Activated CD8-positive, alpha-beta memory T cell treated with anti-CD3 and anti-CD28 coated beads, Interleukin-2, amount 10 ng/mL, durations not matched to agents 7 days and 5 days (primary cell): ENCODE results near the gene MTMR6. TPM values are rescaled to one million over a fixed set of nuclear protein-coding genes. Genes with fewer than 3 reads are reported as not detected.

Experiments used
- ATAC-seq: fragments of 150-1000 bp; cut with Tn5 transposase; one replicate; pipeline ENCODE4 v1.10.0; 2021; ENCODE audit warnings: moderate library complexity
- CTCF ChIA-PET: fragments of 350-600 bp; sonication (Branson Sonifier 250); formaldehyde crosslinking; loops from one replicate; lab custom pipeline; 2021; ENCODE audit warnings: antibody characterized with exemption; lab: Charles Lee
- DNase-seq: peaks from one replicate; pipeline ENCODE4 v3.0.0-alpha.2; 2020
- H3K27ac Mint-ChIP-seq: one replicate; pipeline ENCODE4 v1.8.0; 2021; ENCODE audit warnings: mild to moderate bottlenecking, mixed read lengths
- H3K27me3 Mint-ChIP-seq: one replicate; pipeline ENCODE4 v1.8.0; 2021; ENCODE audit warnings: mixed read lengths
- H3K36me3 Mint-ChIP-seq: one replicate; pipeline ENCODE4 v1.8.0; 2021; ENCODE audit warnings: mild to moderate bottlenecking, mixed read lengths
- H3K4me1 Mint-ChIP-seq: one replicate; pipeline ENCODE4 v1.8.0; 2021; ENCODE audit warnings: mixed read lengths
- H3K4me3 Mint-ChIP-seq: one replicate; pipeline ENCODE4 v1.8.0; 2021; ENCODE audit warnings: mild to moderate bottlenecking, moderate library complexity, mixed read lengths
- H3K9me3 Mint-ChIP-seq: one replicate; pipeline ENCODE4 v1.8.0; 2022; ENCODE audit warnings: low read depth, mixed read lengths
- total RNA-seq, 2 experiments: library from RNA; stranded (reverse); gene quantifications; one replicate each; pipeline ENCODE4 v1.2.3, GENCODE V29; 2021

The MTMR6 gene
- total RNA-seq, 2 experiments from 2014 or later: 17.2 to 21.7 TPM

DNA sequence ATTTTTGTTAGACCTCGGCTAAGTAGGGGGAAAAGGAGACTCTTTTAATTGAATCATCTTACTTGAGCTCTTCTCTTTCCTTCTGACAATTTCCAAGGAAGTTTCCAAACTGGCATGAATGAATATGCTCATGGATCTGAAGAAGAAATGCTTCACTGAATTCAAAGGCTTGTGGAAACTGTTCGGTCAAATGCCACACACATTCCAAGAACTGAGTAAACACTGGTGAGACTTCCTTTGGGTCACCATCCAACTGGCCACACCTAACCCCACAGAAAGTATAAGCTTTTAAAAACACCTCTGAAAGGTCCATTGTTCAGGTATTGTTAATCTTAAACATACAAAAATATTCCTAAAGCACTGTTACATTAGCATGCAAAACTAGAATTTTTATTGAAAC, 33.6 kb downstream of the MTMR6 start:
- no peaks in the 10 kb centered on the region for H3K4me1 Mint-ChIP-seq
- H3K4me3 Mint-ChIP-seq: no peak overlapping the region
- no peak overlapping the region for H3K27ac Mint-ChIP-seq
- no peaks in the 10 kb centered on the region for H3K27me3 Mint-ChIP-seq
- H3K36me3 Mint-ChIP-seq: peaks cover 30% of the 10 kb centered on the region
- CTCF ChIA-PET: interaction anchor here (0.6 kb wide), 1 partner anchor 154 kb away, joined by 4 read pairs; no protein-coding TSS in a partner anchor
- no peaks in the 10 kb centered on the region for H3K9me3 Mint-ChIP-seq
- DNase-seq (no peak), ATAC-seq (no peak)

DNA sequence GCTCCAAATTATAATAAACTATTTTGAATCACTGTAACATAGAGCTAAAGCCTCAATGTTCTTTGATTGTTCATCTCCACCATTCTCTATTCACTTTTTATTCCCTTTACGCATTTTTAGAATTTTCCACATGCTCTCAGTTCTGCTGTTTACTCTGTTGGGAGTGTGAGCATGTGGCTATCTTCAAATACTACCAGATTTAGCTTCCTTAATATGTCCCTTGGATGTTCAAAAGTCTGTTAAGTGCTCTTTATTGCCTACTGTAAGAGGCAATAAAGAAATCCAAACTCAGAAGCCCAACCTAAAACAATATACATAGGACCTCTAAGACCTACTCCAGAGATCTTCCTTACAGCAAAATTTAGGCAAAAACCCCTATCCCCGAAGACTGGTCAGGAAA, 34.5 kb downstream of the MTMR6 start:
- DNase-seq: no peak
- no peak overlapping the region for H3K4me3 Mint-ChIP-seq
- no peaks in the 10 kb centered on the region for H3K9me3 Mint-ChIP-seq
- CTCF ChIA-PET: no interaction called here
- no peak overlapping the region for H3K27ac Mint-ChIP-seq
- ATAC-seq: no peak
- H3K4me1 Mint-ChIP-seq: no peaks in the 10 kb centered on the region
- H3K27me3 Mint-ChIP-seq: no peaks in the 10 kb centered on the region
- H3K36me3 Mint-ChIP-seq: peaks cover 29% of the 10 kb centered on the region

GRCh38 chr13:25252225-25252624, 35.1 kb downstream of the MTMR6 start:
- Mint-ChIP-seq H3K4me1 (no peaks in the 10 kb centered on the region), H3K27ac (no peak overlapping the region), H3K9me3 (no peaks in the 10 kb centered on the region), H3K27me3 (no peaks in the 10 kb centered on the region), H3K4me3 (no peak overlapping the region), H3K36me3 (peaks cover 26% of the 10 kb centered on the region)
- DNase-seq: no peak
- no peak for ATAC-seq
- CTCF ChIA-PET: no interaction called here

- Mint-ChIP-seq H3K27ac (no peak overlapping the region), H3K27me3 (no peaks in the 10 kb centered on the region), H3K9me3 (no peaks in the 10 kb centered on the region), H3K4me3 (no peak overlapping the region), H3K36me3 (peaks cover 31% of the 10 kb centered on the region), H3K4me1 (no peaks in the 10 kb centered on the region)
- CTCF ChIA-PET: interaction anchor here (1.2 to 1.4 kb wide), 2 partner anchors 15 to 38 kb away, joined by 3 read pairs; partner anchors contain the start of gene MTMR6
- ATAC-seq: no peak
- DNase-seq: no peak
These were observed 38.2 kb downstream of the MTMR6 start for GRCh38 chr13:25249001-25249543.

DNA sequence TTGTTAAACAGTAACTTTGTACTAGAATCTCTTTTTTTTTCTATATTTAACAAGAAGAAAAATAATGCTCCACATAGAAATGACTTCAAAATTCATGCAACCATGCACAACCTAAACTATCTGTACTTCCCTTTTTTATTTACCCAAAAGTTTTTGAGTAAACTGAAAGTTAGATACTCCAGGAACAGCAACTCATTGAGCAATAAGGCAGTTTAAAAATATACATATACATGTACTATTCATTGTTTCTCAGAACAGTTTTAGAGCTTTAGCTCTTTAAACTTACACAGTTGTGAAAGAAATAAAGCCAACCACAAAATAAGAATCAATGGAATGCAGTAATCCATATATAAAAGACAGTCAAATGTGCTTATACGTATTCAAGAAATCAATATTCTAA, 39.2 kb downstream of the MTMR6 start:
- CTCF ChIA-PET: interaction anchor here (1.2 to 1.4 kb wide), 2 partner anchors 14 to 39 kb away, joined by 3 read pairs; partner anchors contain the start of gene MTMR6
- H3K4me1 Mint-ChIP-seq: no peaks in the 10 kb centered on the region
- no peak for ATAC-seq
- H3K27ac Mint-ChIP-seq: no peak overlapping the region
- no peaks in the 10 kb centered on the region for H3K27me3 Mint-ChIP-seq
- no peak overlapping the region for H3K4me3 Mint-ChIP-seq
- no peaks in the 10 kb centered on the region for H3K9me3 Mint-ChIP-seq
- H3K36me3 Mint-ChIP-seq: peaks cover 32% of the 10 kb centered on the region
- no peak for DNase-seq

DNA sequence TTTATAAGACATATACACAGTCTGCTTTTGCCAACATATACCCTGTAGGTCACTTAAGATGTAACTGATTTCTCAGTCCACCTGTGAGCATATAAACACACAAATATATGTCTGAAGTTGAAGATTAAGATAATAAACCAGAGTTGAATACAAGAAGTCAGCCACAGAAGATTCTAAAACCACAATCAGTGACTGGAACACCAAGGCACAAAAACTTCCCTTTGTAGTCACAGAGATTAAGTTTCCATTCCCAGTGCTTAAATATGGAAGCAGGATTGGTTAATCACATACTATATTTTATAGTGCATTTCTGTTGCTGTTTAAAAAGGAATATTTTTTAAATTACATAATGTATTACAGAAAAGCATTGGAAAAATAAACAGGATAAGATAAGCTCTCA, 39.9 kb downstream of the MTMR6 start:
- CTCF ChIA-PET: no interaction called here
- DNase-seq (no peak), ATAC-seq (no peak)

DNA sequence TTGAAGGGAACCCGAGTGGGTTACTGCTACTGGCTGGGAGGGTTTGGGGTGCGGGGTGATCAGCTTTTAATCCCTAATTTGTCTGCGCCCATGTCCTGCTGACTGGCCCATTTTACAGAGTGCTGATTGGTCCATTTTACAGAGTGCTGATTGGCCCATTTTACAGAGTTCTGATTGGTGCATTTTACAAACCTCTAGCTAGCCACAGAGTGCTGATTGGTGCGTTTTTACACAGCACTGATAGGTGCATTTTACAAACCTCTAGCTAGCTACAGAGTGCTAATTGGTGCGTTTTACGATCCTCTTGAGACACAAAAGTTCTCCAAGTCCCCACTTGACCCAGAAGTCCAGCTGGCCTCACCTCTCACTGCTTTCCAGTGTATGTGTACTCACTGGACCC, 43.2 kb downstream of the MTMR6 start:
- no peak overlapping the region for H3K27ac Mint-ChIP-seq
- no peaks in the 10 kb centered on the region for H3K4me1 Mint-ChIP-seq
- ATAC-seq (no peak), DNase-seq (no peak)
- peaks cover 30% of the 10 kb centered on the region for H3K36me3 Mint-ChIP-seq
- CTCF ChIA-PET: no interaction called here
- no peaks in the 10 kb centered on the region for H3K9me3 Mint-ChIP-seq
- H3K4me3 Mint-ChIP-seq: no peak overlapping the region
- H3K27me3 Mint-ChIP-seq: no peaks in the 10 kb centered on the region

More for the DNA sequence above, 39.9 kb downstream of the MTMR6 start:
- H3K36me3 Mint-ChIP-seq: peaks cover 32% of the 10 kb centered on the region
- H3K27me3 Mint-ChIP-seq: no peaks in the 10 kb centered on the region
- no peak overlapping the region for H3K27ac Mint-ChIP-seq
- no peak overlapping the region for H3K4me3 Mint-ChIP-seq
- H3K9me3 Mint-ChIP-seq: no peaks in the 10 kb centered on the region
- no peaks in the 10 kb centered on the region for H3K4me1 Mint-ChIP-seq

GRCh38 chr13:25242956-25243355, 44.3 kb downstream of the MTMR6 start:
- no peaks in the 10 kb centered on the region for H3K9me3 Mint-ChIP-seq
- no peak for ATAC-seq
- H3K4me1 Mint-ChIP-seq: no peaks in the 10 kb centered on the region
- CTCF ChIA-PET: no interaction called here
- H3K36me3 Mint-ChIP-seq: peaks cover 28% of the 10 kb centered on the region
- no peak for DNase-seq
- H3K4me3 Mint-ChIP-seq: no peak overlapping the region
- no peak overlapping the region for H3K27ac Mint-ChIP-seq
- H3K27me3 Mint-ChIP-seq: no peaks in the 10 kb centered on the region

GRCh38 chr13:25241007-25241406, 46.3 kb downstream of the MTMR6 start:
- Mint-ChIP-seq H3K27ac (no peak overlapping the region), H3K36me3 (peaks cover 23% of the 10 kb centered on the region), H3K4me3 (no peak overlapping the region), H3K9me3 (no peaks in the 10 kb centered on the region), H3K4me1 (no peaks in the 10 kb centered on the region), H3K27me3 (no peaks in the 10 kb centered on the region)
- ATAC-seq: no peak
- CTCF ChIA-PET: no interaction called here
- DNase-seq: no peak

DNA sequence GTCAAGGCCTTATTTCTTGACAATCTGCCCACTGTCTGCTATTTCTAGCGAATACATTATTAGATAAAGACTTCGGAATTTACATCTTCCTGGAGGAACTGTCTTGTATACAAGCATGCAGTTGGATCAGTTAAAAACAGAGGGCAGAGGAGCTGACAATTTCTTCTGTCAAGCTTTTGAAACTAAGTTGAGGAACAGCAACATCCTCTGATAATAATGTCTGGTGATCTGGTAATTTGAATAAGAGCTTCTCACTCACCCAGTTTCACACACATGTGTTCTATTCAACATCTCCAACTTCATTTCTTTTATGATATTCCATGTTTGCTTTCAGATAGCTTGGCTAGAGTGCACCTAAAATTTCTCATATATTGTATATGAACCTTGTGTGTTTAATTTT, 50.2 kb downstream of the MTMR6 start:
- Mint-ChIP-seq H3K4me3 (no peak overlapping the region), H3K9me3 (no peaks in the 10 kb centered on the region), H3K27me3 (peaks cover 2% of the 10 kb centered on the region), H3K27ac (no peak overlapping the region), H3K36me3 (peaks cover 7% of the 10 kb centered on the region), H3K4me1 (peaks cover 3% of the 10 kb centered on the region)
- DNase-seq (no peak), ATAC-seq (no peak)
- CTCF ChIA-PET: no interaction called here

DNA sequence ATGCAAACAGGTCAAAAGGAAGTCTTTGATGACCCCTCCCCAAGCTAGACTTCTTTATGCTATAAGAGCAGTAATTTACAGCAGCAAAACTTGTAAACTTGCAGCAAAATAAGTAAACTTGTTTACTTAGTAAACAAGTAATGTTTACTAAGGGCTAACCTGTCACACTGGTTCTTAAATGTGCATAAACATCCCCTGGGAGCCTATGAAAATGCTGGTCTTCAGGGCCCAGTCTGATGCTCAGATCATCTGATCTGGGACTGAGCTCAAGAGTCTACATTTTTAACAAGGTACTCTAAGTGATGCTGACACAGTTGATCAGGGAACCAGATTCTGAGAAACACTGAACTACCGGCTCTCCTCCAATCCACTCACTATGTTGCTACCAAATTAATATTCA, 53.4 kb downstream of the MTMR6 start:
- H3K9me3 Mint-ChIP-seq: no peaks in the 10 kb centered on the region
- no peaks in the 10 kb centered on the region for H3K36me3 Mint-ChIP-seq
- peaks cover 6% of the 10 kb centered on the region for H3K27me3 Mint-ChIP-seq
- peaks cover 3% of the 10 kb centered on the region for H3K4me1 Mint-ChIP-seq
- H3K4me3 Mint-ChIP-seq: no peak overlapping the region
- ATAC-seq (no peak), DNase-seq (no peak)
- H3K27ac Mint-ChIP-seq: no peak overlapping the region
- CTCF ChIA-PET: interaction anchor here (0.8 to 1.6 kb wide), 5 partner anchors 15 to 144 kb away, joined by 3 to 10 read pairs (median 3); no protein-coding TSS in a partner anchor

DNA sequence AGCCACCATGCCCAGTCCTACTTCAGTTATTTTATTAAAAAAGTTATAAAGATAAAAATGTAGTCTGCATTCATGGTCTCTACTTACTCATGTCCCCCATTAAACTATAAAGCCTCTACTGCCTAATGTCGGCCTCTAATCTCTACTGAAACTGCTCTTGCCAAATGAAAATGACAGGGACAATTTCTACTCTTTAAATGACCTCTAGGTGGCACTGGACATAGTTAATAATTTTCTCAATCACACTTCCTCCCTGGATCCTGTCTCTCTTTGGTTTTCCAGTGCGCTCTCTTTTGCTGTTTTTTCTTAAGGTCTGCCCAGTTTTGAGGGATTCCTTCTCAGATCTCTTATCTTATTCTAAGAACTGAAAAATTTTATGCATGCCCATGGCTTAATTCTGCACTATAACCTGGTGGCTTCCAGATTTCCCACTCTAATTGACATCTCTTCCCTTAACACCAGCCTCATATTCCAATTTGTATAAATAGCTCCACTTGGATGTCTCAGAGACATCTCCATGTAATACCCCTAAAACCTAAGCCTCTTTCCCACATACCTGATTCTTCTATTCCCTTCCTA, 54.3 kb downstream of the MTMR6 start:
- peaks cover 3% of the 10 kb centered on the region for H3K4me1 Mint-ChIP-seq
- H3K9me3 Mint-ChIP-seq: no peaks in the 10 kb centered on the region
- H3K27me3 Mint-ChIP-seq: peaks cover 6% of the 10 kb centered on the region
- DNase-seq (no peak), ATAC-seq (no peak)
- H3K36me3 Mint-ChIP-seq: no peaks in the 10 kb centered on the region
- CTCF ChIA-PET: interaction anchor here (0.8 to 1.6 kb wide), 4 partner anchors 16 to 142 kb away, joined by 3 to 10 read pairs (median 4); no protein-coding TSS in a partner anchor
- no peak overlapping the region for H3K27ac Mint-ChIP-seq
- no peak overlapping the region for H3K4me3 Mint-ChIP-seq

DNA sequence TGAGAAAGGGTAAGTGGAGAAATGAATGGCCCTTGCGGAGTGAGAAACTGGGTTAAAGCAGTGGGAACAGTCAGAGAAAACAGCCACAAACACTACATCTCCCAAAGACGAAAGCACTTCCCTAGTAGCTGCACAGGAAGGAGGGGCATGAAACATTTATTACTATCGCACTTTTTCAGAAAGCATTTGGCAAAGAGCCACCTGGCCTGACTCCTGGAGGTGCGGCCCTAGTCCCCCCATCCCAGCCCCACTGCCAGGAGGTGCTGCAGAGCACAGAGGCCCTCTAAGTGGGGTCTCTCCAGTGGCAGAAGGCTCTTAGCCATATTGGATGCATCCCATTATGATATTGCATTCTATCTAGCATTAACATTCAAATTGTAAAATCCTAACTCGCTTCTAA, 55.8 kb downstream of the MTMR6 start:
- no peak for DNase-seq
- Mint-ChIP-seq H3K9me3 (no peaks in the 10 kb centered on the region), H3K27ac (no peak overlapping the region), H3K4me1 (peaks cover 3% of the 10 kb centered on the region), H3K4me3 (no peak overlapping the region), H3K36me3 (no peaks in the 10 kb centered on the region), H3K27me3 (peaks cover 6% of the 10 kb centered on the region)
- ATAC-seq: no peak
- CTCF ChIA-PET: no interaction called here

- H3K27me3 Mint-ChIP-seq: peaks cover 6% of the 10 kb centered on the region
- CTCF ChIA-PET: no interaction called here
- no peaks in the 10 kb centered on the region for H3K36me3 Mint-ChIP-seq
- DNase-seq: no peak
- no peaks in the 10 kb centered on the region for H3K9me3 Mint-ChIP-seq
- no peak overlapping the region for H3K4me3 Mint-ChIP-seq
- H3K4me1 Mint-ChIP-seq: no peaks in the 10 kb centered on the region
- no peak overlapping the region for H3K27ac Mint-ChIP-seq
- ATAC-seq: no peak
These were observed 59.6 kb downstream of the MTMR6 start for GRCh38 chr13:25227690-25228089.
